ENCODE results near the gene CBFA2T3. TPM values are rescaled to one million over a fixed set of nuclear protein-coding genes. Genes with fewer than 3 reads are reported as not detected.
A peak's percentile ranks its signal among the peaks of the same experiment; 100 is the strongest.

CBFA2T3 gene
- total and polyA plus RNA-seq, 8 donors = 3.8 to 10.4 (median 5.4) TPM

DNA sequence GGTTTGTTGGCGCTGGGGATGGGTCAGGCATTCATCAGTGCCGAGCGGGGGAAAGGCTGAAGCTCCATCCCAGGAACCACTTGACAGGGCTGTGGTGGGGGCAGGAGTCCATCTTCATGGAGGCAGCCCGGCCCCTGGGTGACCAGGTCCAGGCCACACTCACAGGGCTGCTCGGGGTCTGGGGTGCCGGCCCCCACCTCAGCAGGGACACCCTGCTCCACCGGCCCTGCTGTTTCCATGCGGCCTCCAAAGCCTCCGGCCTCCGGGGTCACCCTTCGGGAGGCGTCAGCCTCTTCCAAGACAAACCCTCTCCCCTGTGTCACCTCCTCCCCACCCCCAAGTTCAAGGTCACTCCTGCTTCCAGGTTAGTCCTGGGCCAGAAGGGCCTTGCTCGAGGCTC lies 142.3 kb downstream of the CBFA2T3 start:
- no peak overlapping the region for H3K27ac ChIP-seq
- no peak for ATAC-seq
- intact Hi-C loops (cut with DNase I) = no loop called here

DNA sequence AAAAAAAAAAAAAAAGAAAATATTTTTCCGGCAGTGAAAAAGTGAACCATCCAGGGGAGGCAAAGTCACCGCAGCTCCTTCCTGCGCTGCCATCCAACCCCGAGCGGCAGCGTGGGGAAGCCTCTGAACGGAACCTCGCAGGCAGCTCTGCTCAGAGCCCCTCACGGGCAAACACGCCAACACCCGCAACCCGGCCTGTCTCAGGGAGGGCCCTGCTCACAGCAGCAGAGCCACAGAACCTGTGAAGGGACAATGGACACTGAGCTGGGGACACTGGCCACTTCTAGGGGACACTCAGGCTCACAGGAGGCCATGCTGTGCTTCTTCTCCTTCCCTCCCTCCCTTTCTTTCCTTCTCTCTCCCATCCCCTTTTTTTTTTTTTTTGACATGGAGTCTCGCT lies 143.9 kb downstream of the CBFA2T3 start:
- intact Hi-C loops (cut with DNase I) = no loop called here
- Histone ChIP-seq H3K36me3 (peaks cover 0 to 63% of the 10 kb centered on the region in 2 donors), H3K4me3 (no peak overlapping the region), H3K27ac (no peak overlapping the region), H3K27me3 (no peaks in the 10 kb centered on the region), H3K9me3 (no peaks in the 10 kb centered on the region), H3K4me1 (no peaks in the 10 kb centered on the region)
- TF ChIP-seq, protein P1, sequence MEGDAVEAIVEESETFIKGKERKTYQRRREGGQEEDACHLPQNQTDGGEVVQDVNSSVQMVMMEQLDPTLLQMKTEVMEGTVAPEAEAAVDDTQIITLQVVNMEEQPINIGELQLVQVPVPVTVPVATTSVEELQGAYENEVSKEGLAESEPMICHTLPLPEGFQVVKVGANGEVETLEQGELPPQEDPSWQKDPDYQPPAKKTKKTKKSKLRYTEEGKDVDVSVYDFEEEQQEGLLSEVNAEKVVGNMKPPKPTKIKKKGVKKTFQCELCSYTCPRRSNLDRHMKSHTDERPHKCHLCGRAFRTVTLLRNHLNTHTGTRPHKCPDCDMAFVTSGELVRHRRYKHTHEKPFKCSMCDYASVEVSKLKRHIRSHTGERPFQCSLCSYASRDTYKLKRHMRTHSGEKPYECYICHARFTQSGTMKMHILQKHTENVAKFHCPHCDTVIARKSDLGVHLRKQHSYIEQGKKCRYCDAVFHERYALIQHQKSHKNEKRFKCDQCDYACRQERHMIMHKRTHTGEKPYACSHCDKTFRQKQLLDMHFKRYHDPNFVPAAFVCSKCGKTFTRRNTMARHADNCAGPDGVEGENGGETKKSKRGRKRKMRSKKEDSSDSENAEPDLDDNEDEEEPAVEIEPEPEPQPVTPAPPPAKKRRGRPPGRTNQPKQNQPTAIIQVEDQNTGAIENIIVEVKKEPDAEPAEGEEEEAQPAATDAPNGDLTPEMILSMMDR (IDR thresholded peaks at IDR 0.05) = no peak
- no peak for DNase-seq
- no peak for ATAC-seq

More for the DNA sequence above, 142.3 kb downstream of the CBFA2T3 start:
- H3K4me1 ChIP-seq = peaks cover 0 to 6% of the 10 kb centered on the region in 2 donors
- no peak overlapping the region for H3K4me3 ChIP-seq
- peaks cover 0 to 67% of the 10 kb centered on the region in 2 donors for H3K36me3 ChIP-seq
- TF ChIP-seq, protein P1 (IDR thresholded peaks at IDR 0.05) = no peak
- no peaks in the 10 kb centered on the region for H3K27me3 ChIP-seq
- no peaks in the 10 kb centered on the region for H3K9me3 ChIP-seq
- DNase-seq = no peak

DNA sequence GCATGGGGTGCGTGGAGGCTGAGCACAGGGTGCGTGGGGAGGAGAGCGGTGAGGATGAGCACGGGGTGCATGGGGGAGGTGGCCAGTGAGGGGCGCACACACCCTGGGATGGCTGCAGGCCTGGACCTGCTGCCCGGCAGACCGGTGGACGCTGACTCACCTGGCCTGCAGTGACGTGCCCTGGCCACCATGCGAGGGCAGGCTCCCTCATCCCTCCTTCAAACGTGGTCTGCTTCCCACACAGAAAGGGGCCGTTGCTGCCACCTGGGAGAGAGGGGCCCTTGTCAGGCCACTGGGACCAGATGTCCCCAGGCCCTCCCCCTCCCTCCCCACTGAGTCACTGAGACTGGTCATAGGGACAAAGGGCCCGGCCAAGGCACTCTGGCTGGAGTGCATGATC lies 145.2 kb downstream of the CBFA2T3 start:
- Histone ChIP-seq H3K27ac (no peak overlapping the region), H3K9me3 (no peaks in the 10 kb centered on the region), H3K4me3 (no peak overlapping the region), H3K4me1 (no peaks in the 10 kb centered on the region), H3K36me3 (peaks cover 0 to 66% of the 10 kb centered on the region in 2 donors), H3K27me3 (no peaks in the 10 kb centered on the region)
- intact Hi-C loops (cut with DNase I) = no loop called here
- DNase-seq = no peak
- ATAC-seq = no peak
- TF ChIP-seq, protein P1 (IDR thresholded peaks at IDR 0.05) = no peak

DNA sequence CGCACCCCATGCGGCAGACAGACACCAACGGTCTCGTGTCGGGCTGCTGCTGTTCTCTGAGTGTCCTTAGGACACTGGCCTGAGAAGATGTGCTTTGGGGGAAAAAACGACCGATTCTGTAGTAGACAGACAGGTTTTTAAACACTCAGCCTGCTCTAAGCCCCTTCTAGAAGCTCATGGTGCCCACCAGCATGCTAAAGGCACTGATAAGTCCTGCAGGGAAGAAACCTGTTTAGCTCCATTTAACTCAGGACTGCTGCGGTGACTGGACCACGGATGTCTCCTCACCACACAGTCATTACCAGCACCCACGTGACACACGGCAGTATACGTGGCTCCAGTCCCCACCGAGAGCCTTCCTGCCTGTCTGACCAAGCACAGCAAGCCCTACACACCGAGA lies 146.2 kb downstream of the CBFA2T3 start:
- no peaks in the 10 kb centered on the region for H3K9me3 ChIP-seq
- TF ChIP-seq, protein P1 (IDR thresholded peaks at IDR 0.05) = no peak
- H3K27me3 ChIP-seq = no peaks in the 10 kb centered on the region
- no peak for DNase-seq
- H3K4me3 ChIP-seq = no peak overlapping the region
- peaks cover 0 to 69% of the 10 kb centered on the region in 2 donors for H3K36me3 ChIP-seq
- H3K27ac ChIP-seq = no peak overlapping the region
- no peaks in the 10 kb centered on the region for H3K4me1 ChIP-seq
- ATAC-seq = no peak
- intact Hi-C loops (cut with DNase I) = no loop called here

DNA sequence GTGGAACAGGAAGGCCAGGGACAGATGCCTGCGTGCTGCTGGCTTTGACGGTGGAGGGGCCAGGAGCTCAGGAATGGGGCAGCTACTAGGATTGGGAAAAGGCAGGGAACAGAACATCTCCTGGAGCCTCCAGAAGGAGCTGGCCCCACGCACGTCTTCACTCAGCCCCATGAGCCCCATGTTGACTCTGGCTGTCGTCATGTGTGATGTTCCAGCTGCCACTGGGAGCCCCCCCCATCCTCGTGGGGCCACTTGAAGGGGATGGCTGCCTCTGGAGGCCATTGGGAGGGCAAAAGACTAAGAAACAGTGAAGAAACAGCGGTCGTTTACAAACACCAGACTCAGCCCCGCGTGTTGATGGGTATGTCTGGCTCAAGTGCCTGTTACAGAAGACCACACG lies 146.7 kb downstream of the CBFA2T3 start:
- TF ChIP-seq, protein P1 (IDR thresholded peaks at IDR 0.05) = no peak
- Histone ChIP-seq H3K9me3 (no peaks in the 10 kb centered on the region), H3K27ac (no peak overlapping the region), H3K4me1 (no peaks in the 10 kb centered on the region), H3K27me3 (no peaks in the 10 kb centered on the region), H3K4me3 (no peak overlapping the region), H3K36me3 (peaks cover 0 to 68% of the 10 kb centered on the region in 2 donors)
- no peak for ATAC-seq
- peak in 2 of 4 donors; percentile 84 to 92 for DNase-seq
- intact Hi-C loops (cut with DNase I) = no loop called here
